K562 (cell line): ENCODE results near the gene DPP4. TPM values are rescaled to one million over a fixed set of nuclear protein-coding genes. Genes with fewer than 3 reads are reported as not detected.

Source experiments
- ATAC-seq: fragments of 200-7000 bp; cut with Tn5 transposase; 3 replicates; pipeline ENCODE4 v1.9.1; 2020; ENCODE audit warnings: moderate library complexity
- BruUV-seq: library from RNA; stranded (reverse); fragments of 400-500 nt; replicated peaks from 2 replicates; lab custom pipeline; 2021; lab: Mats Ljungman, UMichigan
- CTCF ChIA-PET: fragments of 300-600 bp; formaldehyde crosslinking; extraction: SDS; loops from one replicate; lab custom pipeline; 2021; ENCODE audit warnings: low intra/inter-chr PET ratio; lab: Yijun Ruan, JAX
- POLR2A ChIA-PET: fragments of 300-600, 350-650 bp; sonication (Branson Sonifier 250); formaldehyde crosslinking; extraction: SDS; loops from one replicate; lab custom pipeline; 2021; ENCODE audit warnings: antibody characterized with exemption, inconsistent platforms; lab: Yijun Ruan, JAX
- DNase-seq, 4 experiments: peaks; one replicate each; pipeline versions ENCODE4 v3.0.0 to v3.0.0-alpha.2; 2011 to 2018; ENCODE audit warnings: low spot score in 3 of 4, mixed read lengths in 3 of 4; ENCODE audit errors: extremely low read depth in 1 of 4
- FAIRE-seq: peaks from 2 replicates; lab custom pipeline; 2011; peaks lifted over from hg19 to GRCh38; lab: Jason Lieb, UNC
- H2AFZ ChIP-seq: 2 replicates; pipeline ENCODE4 v1.6.0; 2011; ENCODE audit warnings: low read depth, low read length, control low read depth, inconsistent platforms
- H3K27ac ChIP-seq: fragments of 200-600 bp; 3 replicates; pipeline ENCODE4 v1.8.0; 2011; ENCODE audit warnings: low read depth, mild to moderate bottlenecking, control low read depth, inconsistent platforms, low read length, moderate library complexity, mixed read lengths; ENCODE audit errors: extremely low read depth
- H3K27me3 ChIP-seq, 2 experiments: fragments of 300-600 bp in 1 of 2; 2 replicates in 1 of 2; 3 replicates in 1 of 2; pipeline versions ENCODE4 v1.6.0 to v1.8.0; 2011; ENCODE audit warnings: inconsistent platforms in 2 of 2, low read length in 2 of 2, mild to moderate bottlenecking in 1 of 2, mixed read lengths in 1 of 2, moderate library complexity in 1 of 2; ENCODE audit not compliant: control insufficient read depth in 2 of 2, insufficient read depth in 2 of 2
- H3K36me3 ChIP-seq: fragments of 300-600 bp; 3 replicates; pipeline ENCODE4 v1.8.0; 2011; ENCODE audit warnings: mild to moderate bottlenecking, low read length, inconsistent platforms; ENCODE audit not compliant: control insufficient read depth, insufficient read depth
- H3K4me1 ChIP-seq, 2 experiments: fragments of 200-600 bp in 1 of 2; replicated peaks in 1 of 2; 2 replicates in 1 of 2; 3 replicates in 1 of 2; pipeline versions ENCODE4 v1.5.1 to v1.8.0; 2011; ENCODE audit warnings: inconsistent platforms in 2 of 2, low read length in 2 of 2, mild to moderate bottlenecking in 1 of 2, mixed read lengths in 1 of 2, moderate library complexity in 1 of 2; ENCODE audit not compliant: control insufficient read depth in 2 of 2, insufficient read depth in 2 of 2
- H3K4me2 ChIP-seq: 2 replicates; pipeline ENCODE4 v1.6.1; 2011; ENCODE audit warnings: low read length, control low read depth, inconsistent platforms, mixed read lengths; ENCODE audit not compliant: insufficient read depth
- H3K4me3 ChIP-seq: fragments of 200-600 bp; sonication (generic), shearing (Covaris generic); 2 replicates; pipeline ENCODE4 v1.5.1; 2016; ENCODE audit warnings: control low read depth, inconsistent platforms
- H3K79me2 ChIP-seq: fragments of 200-600 bp; 3 replicates; pipeline ENCODE4 v1.8.0; 2011; ENCODE audit warnings: low read length, inconsistent platforms; ENCODE audit not compliant: control insufficient read depth, insufficient read depth
- H3K9ac ChIP-seq, 2 experiments: 2 replicates each; pipeline versions ENCODE4 v1.6.0 to v1.6.1; 2011; ENCODE audit warnings: low read depth in 2 of 2, low read length in 2 of 2, control low read depth in 1 of 2, inconsistent platforms in 1 of 2, mild to moderate bottlenecking in 1 of 2, mixed read lengths in 1 of 2; ENCODE audit not compliant: insufficient read depth in 1 of 2
- H3K9me1 ChIP-seq: one replicate; pipeline ENCODE4 v1.6.0; 2011; ENCODE audit warnings: inconsistent platforms, mild to moderate bottlenecking, low read length, moderate library complexity; ENCODE audit not compliant: control insufficient read depth, insufficient read depth
- H3K9me3 ChIP-seq: replicated peaks from 2 replicates; pipeline ENCODE4 v1.5.1; 2011; ENCODE audit warnings: low read depth, low read length, inconsistent platforms; ENCODE audit not compliant: control insufficient read depth, insufficient read depth
- H4K20me1 ChIP-seq: replicated peaks from 2 replicates; pipeline ENCODE4 v1.6.1; 2011; ENCODE audit warnings: low read length, inconsistent platforms, mixed read lengths; ENCODE audit not compliant: control insufficient read depth, insufficient read depth
- CREM ChIP-seq: IDR thresholded peaks from 2 replicates; pipeline ENCODE4 v1.6.1; 2014; ENCODE audit warnings: antibody characterized with exemption, low read depth
- ELK3 ChIP-seq: fragments of 450-650 bp; formaldehyde crosslinking; IDR thresholded peaks from 2 replicates; pipeline ENCODE4 v1.4.0; 2020; ENCODE audit warnings: mild to moderate bottlenecking
- MTA2 ChIP-seq: fragments of 450-650 bp; IDR thresholded peaks from 2 replicates; pipeline ENCODE4 v1.6.1; 2016; ENCODE audit warnings: low read depth
- NR0B1 ChIP-seq: fragments of 450-650 bp; IDR thresholded peaks from one replicate; pipeline ENCODE4 v1.6.1; 2018; ENCODE audit warnings: mild to moderate bottlenecking, moderate library complexity; ENCODE audit not compliant: partially characterized antibody
- RBM15 ChIP-seq: fragments of 200-400 bp; formaldehyde crosslinking; IDR thresholded peaks from 2 replicates; pipeline ENCODE4 v1.6.1; 2018; ENCODE audit warnings: mild to moderate bottlenecking, low read length, moderate library complexity; ENCODE audit not compliant: insufficient read depth
- SP2 ChIP-seq: IDR thresholded peaks from 2 replicates; pipeline ENCODE4 v1.6.1; 2011; ENCODE audit warnings: mild to moderate bottlenecking, low read depth, low read length, moderate library complexity; ENCODE audit not compliant: poor library complexity, severe bottlenecking; ENCODE audit errors: extremely low read depth
- TEAD4 ChIP-seq, 2 experiments: sonication (generic) in 1 of 2; formaldehyde crosslinking in 1 of 2; IDR thresholded peaks; 2 replicates each; pipeline versions ENCODE4 v1.6.1 to v1.8.0; 2012 to 2022; ENCODE audit warnings: borderline replicate concordance in 1 of 2, inconsistent platforms in 1 of 2, low read length in 1 of 2, mild to moderate bottlenecking in 1 of 2, missing genetic modification reagents in 1 of 2
- ZBED1 ChIP-seq: IDR thresholded peaks from 2 replicates; pipeline ENCODE4 v1.6.1; 2014
- ZNF12 ChIP-seq: sonication (generic); formaldehyde crosslinking; IDR thresholded peaks from 2 replicates; pipeline ENCODE4 v1.4.0; 2020; ENCODE audit warnings: mild to moderate bottlenecking, missing genetic modification reagents
- ZNF518B ChIP-seq: fragments of 250-450 bp; sonication (Bioruptor Pico); IDR thresholded peaks from 2 replicates; pipeline ENCODE4 v1.5.0; 2021; ENCODE audit warnings: mild to moderate bottlenecking, moderate library complexity
- ZNF592 ChIP-seq: fragments of 450-650 bp; IDR thresholded peaks from 2 replicates; pipeline ENCODE4 v1.6.1; 2017; ENCODE audit warnings: antibody characterized with exemption, mild to moderate bottlenecking
- ZNF764 ChIP-seq: fragments of 250-450 bp; sonication (Bioruptor Pico); IDR thresholded peaks from 2 replicates; pipeline ENCODE4 v1.4.0; 2020; ENCODE audit warnings: low read depth, mild to moderate bottlenecking, moderate library complexity
- WGBS: fragments of 100-300 bp; shearing (Covaris generic); methylation state at CpG from one replicate; pipeline ENCODE4 v1.1.6; 2016; ENCODE audit warnings: low coverage, mixed read lengths; ENCODE audit not compliant: insufficient coverage; ENCODE audit errors: missing lambda C conversion rate; 5-methylcytosine and 5-hydroxymethylcytosine counted together
- in situ Hi-C: fragments of 300-500 bp; cut with MboI; formaldehyde crosslinking; loops from 4 replicates; pipeline ENCODE4 v1.15.0; 2018; ENCODE audit warnings: inconsistent platforms, mixed read lengths
- intact Hi-C: fragments of 100-400 bp; cut with micrococcal nuclease; formaldehyde crosslinking; loops from 2 replicates; pipeline ENCODE4 v1.14.2; 2022
- polyA plus RNA-seq, 8 experiments: library from polyadenylated mRNA; depleted of rRNA in 4 of 8; stranded (reverse) in 5 of 8; unstranded in 3 of 8; fragments of >200 nt; fragmentation: Nextera tagmentation in 2 of 8; fragmentation: Illumina TruSeq in 1 of 8; extraction: Ambion mirVana in 2 of 8; extraction: Trizol in 1 of 8; gene quantifications; 2 replicates each; pipeline versions ENCODE4 v1.2.1 to v1.2.3, GENCODE V29; 2011 to 2014; ENCODE audit warnings: inconsistent platforms in 1 of 8, missing spikeins in 1 of 8
- total RNA-seq, 7 experiments: library from RNA; depleted of rRNA in 6 of 7; stranded (reverse); fragments of >200 nt in 6 of 7; fragmentation: Illumina TruSeq in 2 of 7; extraction: Trizol in 2 of 7; gene quantifications; 2 replicates each; pipeline versions ENCODE4 v1.2.1 to v1.2.3, GENCODE V29; 2011 to 2021; ENCODE audit warnings: low replicate concordance in 1 of 7

DPP4 gene
- total and polyA plus RNA-seq, 9 of the 15 experiments (the other 6 are each of a cell fraction or from before 2014, with no cell fraction given): 0.11 TPM; not detected in 8

GRCh38 chr2:161997916-161998471, 76.0 kb downstream of the DPP4 start:
- no peaks in the 10 kb centered on the region for H3K36me3 ChIP-seq
- H3K4me3 ChIP-seq: no peak overlapping the region
- no peak overlapping the region for H3K4me2 ChIP-seq
- no peak overlapping the region for H2AFZ ChIP-seq
- H3K9me3 ChIP-seq: no peaks in the 10 kb centered on the region
- ChIA-PET POLR2A (no interaction called here), CTCF (no interaction called here)
- FAIRE-seq: no peak
- H3K4me1 ChIP-seq: no peaks in the 10 kb centered on the region
- intact Hi-C loops (no loop called here), in situ Hi-C loops (no loop called here)
- no peaks in the 10 kb centered on the region for H3K9me1 ChIP-seq
- no peak overlapping the region for H3K27ac ChIP-seq
- ATAC-seq: no peak
- DNase-seq: no peak
- no TSS peak for BruUV-seq
- H3K27me3 ChIP-seq: no peaks in the 10 kb centered on the region
- H3K79me2 ChIP-seq: no peaks in the 10 kb centered on the region
- H4K20me1 ChIP-seq: no peaks in the 10 kb centered on the region
- no peak overlapping the region for H3K9ac ChIP-seq
- under 1% methylated on average over 9 of the region's 9 CpGs for WGBS
- TF ChIP-seq ZNF592 (no peak), MTA2 (no peak), ELK3 (CRISPR knock-in tag) (no peak), ZBED1 (no peak), ZNF764 (no peak), SP2 (no peak), RBM15 (no peak), CREM (no peak), NR0B1 (no peak), ZNF518B (no peak), TEAD4 (IDR thresholded peaks at IDR 0.05; ENCODE audit: low read length) (no peak), TEAD4 (CRISPR knock-in tag; IDR thresholded peaks at IDR 0.05; ENCODE audit: borderline replicate concordance) (no peak), ZNF12 (CRISPR knock-in tag) (no peak)
